ENCODE measurements around the gene ARID4B.
"Not testable (repeated sequence)": the region's sequence is repeated elsewhere in the genome, so short reads cannot be mapped to it uniquely, and the experiment has no call there.

The ARID4B gene

DNA sequence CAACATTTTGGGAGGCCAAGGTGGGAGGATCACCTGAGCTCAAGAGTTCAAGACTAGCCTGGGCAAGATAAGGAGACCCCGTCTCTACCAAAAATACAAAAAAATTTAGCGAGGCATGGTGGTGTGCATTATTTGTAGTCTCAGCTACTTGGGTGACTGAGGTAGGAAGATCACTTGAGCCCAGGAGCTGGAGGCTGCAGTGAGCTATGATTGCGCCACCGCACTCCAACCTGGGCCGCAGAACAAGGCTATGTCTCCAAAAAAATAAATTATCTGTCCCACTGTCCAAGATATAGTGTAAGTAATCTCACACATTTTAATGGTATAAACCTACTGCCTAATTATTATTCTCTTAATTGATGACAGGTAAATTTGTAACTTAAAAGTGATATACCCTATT is 12.8 kb downstream of the ARID4B start:
- ChIA-PET CTCF (interaction anchor here (1.2 kb wide), 1 partner anchor 102 kb away, joined by 4 read pairs; no protein-coding TSS in a partner anchor), POLR2A (ENCODE audit: low non-redundant PET) (no interaction called here)
- H3K27ac ChIP-seq = no peak overlapping the region
- no peak for DNase-seq (ENCODE audit: low spot score)
- TF ChIP-seq CTCF (conservative IDR thresholded peaks at IDR 0.05; ENCODE audit: low read depth) = no peak

DNA sequence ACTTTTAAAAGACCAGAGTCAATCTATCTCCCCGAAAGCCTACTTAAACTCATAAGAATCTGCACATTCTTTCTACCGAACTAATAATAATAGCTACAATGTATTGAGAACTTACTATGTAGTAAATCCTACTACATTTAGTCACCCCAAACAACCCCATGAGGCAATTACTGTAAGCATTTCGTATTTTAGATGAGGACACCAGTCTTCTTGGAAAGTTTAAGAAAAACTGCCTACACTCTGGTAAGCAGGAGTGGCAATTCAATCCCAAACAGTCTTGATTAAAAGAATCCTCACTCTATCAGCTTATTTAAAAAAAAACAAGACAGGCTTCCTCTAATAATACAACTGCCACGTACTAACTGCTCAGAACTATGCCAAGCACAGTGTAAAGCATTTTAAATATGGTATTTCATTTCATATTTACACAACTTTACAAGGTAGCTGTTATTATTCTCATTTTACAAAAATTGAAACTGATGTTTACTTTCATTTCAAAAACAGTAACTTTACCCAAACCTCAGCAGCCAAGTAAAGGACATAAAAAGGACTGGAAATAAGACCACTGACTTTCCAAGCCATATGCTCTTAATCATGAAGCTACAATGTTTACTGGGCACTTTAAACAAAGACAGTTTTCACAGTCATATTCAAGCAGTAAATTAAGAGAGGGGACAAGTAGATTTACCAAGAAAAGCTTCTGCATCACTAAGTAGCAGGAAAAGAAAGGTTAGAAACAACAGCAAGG is 13.9 kb downstream of the ARID4B start:
- DNase-seq (ENCODE audit: low spot score) = no peak
- no peak for TF ChIP-seq CTCF (conservative IDR thresholded peaks at IDR 0.05; ENCODE audit: low read depth)
- ChIA-PET CTCF (interaction anchor here (0.6 to 1.2 kb wide), 5 partner anchors 12 to 658 kb away, joined by 3 to 6 read pairs (median 4); no protein-coding TSS in a partner anchor), POLR2A (ENCODE audit: low non-redundant PET) (interaction anchor here (1.2 kb wide), 1 partner anchor 14 kb away, joined by 3 read pairs; the partner anchor contains the start of genes ARID4B and GGPS1)
- no peak overlapping the region for H3K27ac ChIP-seq

- ChIA-PET CTCF (interaction anchor here (0.6 to 1.2 kb wide), 2 partner anchors 61 to 69 kb away, joined by 3 to 6 read pairs; no protein-coding TSS in a partner anchor), POLR2A (ENCODE audit: low non-redundant PET) (interaction anchor here (1.2 kb wide), 1 partner anchor 15 kb away, joined by 3 read pairs; the partner anchor contains the start of genes ARID4B and GGPS1)
Observed at GRCh38 chr1:235313262-235313661, 14.7 kb downstream of the ARID4B start.

DNA sequence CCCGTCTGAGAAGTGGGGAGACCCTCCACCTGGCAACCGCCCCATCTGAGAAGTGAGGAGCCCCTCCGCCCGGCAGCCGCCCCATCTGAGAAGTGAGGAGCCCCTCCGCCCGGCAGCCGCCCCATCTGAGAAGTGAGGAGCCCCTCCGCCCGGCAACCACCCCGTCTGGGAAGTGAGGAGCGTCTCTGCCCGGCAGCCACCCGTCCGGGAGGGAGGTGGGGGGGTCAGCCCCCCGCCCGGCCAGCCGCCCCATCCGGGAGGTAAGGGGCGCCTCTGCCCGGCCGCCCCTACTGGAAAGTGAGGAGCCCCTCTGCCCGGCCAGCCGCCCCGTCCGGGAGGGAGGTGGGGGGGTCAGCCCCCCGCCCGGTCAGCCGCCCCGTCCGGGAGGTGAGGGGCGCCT is 18.8 kb downstream of the ARID4B start:
- POLR2A ChIA-PET (ENCODE audit: low non-redundant PET); DNase-seq (ENCODE audit: low spot score); CTCF ChIA-PET; H3K27ac ChIP-seq: not testable (repeated sequence)

More at GRCh38 chr1:235313262-235313661, 14.7 kb downstream of the ARID4B start:
- TF ChIP-seq CTCF (conservative IDR thresholded peaks at IDR 0.05; ENCODE audit: low read depth) = no peak
- H3K27ac ChIP-seq = peak overlapping the region; percentile 47
- no peak for DNase-seq (ENCODE audit: low spot score)

- DNase-seq (ENCODE audit: low spot score) = no peak
- CTCF ChIA-PET = interaction anchor here (0.7 kb wide), 2 partner anchors 39 to 88 kb away, joined by 4 to 8 read pairs; no protein-coding TSS in a partner anchor
- H3K27ac ChIP-seq = no peak overlapping the region
- POLR2A ChIA-PET (ENCODE audit: low non-redundant PET) = interaction anchor here (0.6 to 0.7 kb wide), 2 partner anchors 21 to 91 kb away, joined by 4 to 13 read pairs; partner anchors contain the start of genes ARID4B and GGPS1
- no peak for TF ChIP-seq CTCF (conservative IDR thresholded peaks at IDR 0.05; ENCODE audit: low read depth)
Observed at GRCh38 chr1:235307158-235308124, 20.5 kb downstream of the ARID4B start.

DNA sequence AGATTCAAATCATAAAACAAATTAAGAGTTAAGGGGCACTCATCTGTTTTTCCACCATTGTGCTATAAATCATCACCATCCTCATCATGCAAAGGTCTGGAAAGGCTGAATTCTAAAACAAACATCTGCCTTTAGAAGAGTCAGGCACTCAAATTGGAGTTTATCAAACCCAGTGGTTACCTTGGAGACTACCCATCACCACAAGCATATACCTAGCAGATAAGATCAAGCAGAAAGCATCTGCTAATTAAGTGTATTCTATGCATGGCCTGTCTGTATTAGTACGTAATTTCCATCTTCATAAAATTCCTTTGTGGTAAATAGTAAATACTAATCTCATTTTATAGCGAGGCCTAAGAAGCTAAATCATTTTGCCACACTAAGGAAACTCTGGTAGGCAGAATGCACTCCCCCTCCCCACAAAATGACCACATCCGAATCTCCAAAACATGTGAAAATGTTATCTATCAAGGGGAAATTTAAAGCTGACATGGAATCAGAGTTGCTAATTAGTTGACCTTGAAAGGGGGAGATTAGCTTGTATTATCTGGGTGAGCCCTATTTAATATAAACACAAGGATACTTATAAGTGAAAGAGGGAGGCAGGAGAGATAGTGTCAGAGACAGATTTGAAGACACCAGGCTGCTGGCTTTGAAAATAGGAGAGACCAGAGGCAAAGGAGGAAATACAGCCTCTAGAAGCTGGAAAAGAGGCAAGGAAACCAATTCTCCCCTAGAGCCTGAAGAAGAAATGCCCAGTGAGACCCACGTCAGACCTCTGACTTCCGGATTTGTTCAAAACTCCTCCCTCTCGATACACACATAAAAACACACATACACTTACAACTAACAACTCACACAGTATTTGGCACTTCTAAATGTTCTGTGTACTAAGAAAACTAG is 23.2 kb downstream of the ARID4B start:
- DNase-seq (ENCODE audit: low spot score) = no peak
- TF ChIP-seq CTCF (conservative IDR thresholded peaks at IDR 0.05; ENCODE audit: low read depth) = no peak
- CTCF ChIA-PET = no interaction called here
- POLR2A ChIA-PET (ENCODE audit: low non-redundant PET) = no interaction called here
- H3K27ac ChIP-seq = no peak overlapping the region

Measured in RWPE1 (cell line).